Measurements from ENCODE around the gene ZNF546. TPM values are rescaled to one million over a fixed set of nuclear protein-coding genes. Genes with fewer than 3 reads are reported as not detected.

ZNF546 gene
- total RNA-seq, 2 experiments from 2014 or later = 2.3 to 9.3 TPM

- peaks cover 18% of the 10 kb centered on the region; the same call in 1 of the 2 replicates for H3K79me2 ChIP-seq (ENCODE audit: insufficient read depth, low read depth, low read length)
- H2AFZ ChIP-seq (ENCODE audit: low read length) = peak overlapping the region; percentile 68
- TF ChIP-seq EZH2phosphoT487 (IDR thresholded peaks at IDR 0.05; ENCODE audit: borderline replicate concordance, low read depth, low read length) = no peak
- no peak for TF ChIP-seq CTCF (conservative IDR thresholded peaks at IDR 0.05; ENCODE audit: low read length)
- BruUV-seq (replicated peaks) = TSS peak; percentile 93
- H3K4me3 ChIP-seq (ENCODE audit: low read depth, low read length, poor library complexity, severe bottlenecking) = peak overlapping the region; percentile 77
- no peaks in the 10 kb centered on the region for H4K20me1 ChIP-seq (ENCODE audit: insufficient read depth, low read length)
- no peaks in the 10 kb centered on the region for H3K9me2 ChIP-seq (ENCODE audit: insufficient read depth, low read length)
- H3K9me3 ChIP-seq (ENCODE audit: low read length) = peaks cover 28% of the 10 kb centered on the region; the same call in 1 of the 2 replicates
- peak; percentile 50 for DNase-seq (ENCODE audit: low spot score)
- intact Hi-C loops (cut with micrococcal nuclease; ENCODE audit: unreplicated experiment) = loop anchor here (1.0 kb wide), 1 partner anchor 25 kb away; the partner anchor contains the start of gene PSMC4
- POLR2A ChIA-PET = interaction anchor here (2.1 to 2.2 kb wide), 2 partner anchors 23 to 26 kb away, joined by 5 to 8 read pairs; no protein-coding TSS in a partner anchor
- peak overlapping the region; percentile 42 for H3K27ac ChIP-seq (ENCODE audit: low read depth, low read length, poor library complexity, severe bottlenecking)
- CTCF ChIA-PET (ENCODE audit: unreplicated experiment) = no interaction called here
- H3K4me2 ChIP-seq (ENCODE audit: low read length) = peak overlapping the region; percentile 73
- peaks cover 17% of the 10 kb centered on the region; the same call in 1 of the 2 replicates for H3K36me3 ChIP-seq (ENCODE audit: insufficient read depth, low read length)
- peaks cover 16% of the 10 kb centered on the region for H3K4me1 ChIP-seq (ENCODE audit: insufficient read depth, low read length, poor library complexity, severe bottlenecking)
Measured at GRCh38 chr19:39996218-39996810, 546 bp upstream of the ZNF546 start.

- Histone ChIP-seq H3K27ac (ENCODE audit: low read depth, low read length, poor library complexity, severe bottlenecking) (peak overlapping the region; percentile 42), H3K4me2 (ENCODE audit: low read length) (peak overlapping the region; percentile 73), H3K9me3 (ENCODE audit: low read length) (peaks cover 24% of the 10 kb centered on the region; the same call in 1 of the 2 replicates), H3K4me1 (ENCODE audit: insufficient read depth, low read length, poor library complexity, severe bottlenecking) (peaks cover 16% of the 10 kb centered on the region), H3K9me2 (ENCODE audit: insufficient read depth, low read length) (no peaks in the 10 kb centered on the region), H3K79me2 (ENCODE audit: insufficient read depth, low read depth, low read length) (peaks cover 18% of the 10 kb centered on the region; the same call in 1 of the 2 replicates), H2AFZ (ENCODE audit: low read length) (peak overlapping the region; percentile 68), H4K20me1 (ENCODE audit: insufficient read depth, low read length) (no peaks in the 10 kb centered on the region), H3K4me3 (ENCODE audit: low read depth, low read length, poor library complexity, severe bottlenecking) (peak overlapping the region; percentile 77), H3K36me3 (ENCODE audit: insufficient read depth, low read length) (peaks cover 17% of the 10 kb centered on the region; the same call in 1 of the 2 replicates)
- no peak for TF ChIP-seq CTCF (conservative IDR thresholded peaks at IDR 0.05; ENCODE audit: low read length)
- DNase-seq (ENCODE audit: low spot score) = no peak
- ChIA-PET CTCF (ENCODE audit: unreplicated experiment) (interaction anchor here (0.8 kb wide), 1 partner anchor 28 kb away, joined by 3 read pairs; no protein-coding TSS in a partner anchor), POLR2A (interaction anchor here (0.6 to 2.2 kb wide), 3 partner anchors 21 to 40 kb away, joined by 3 to 8 read pairs (median 5); no protein-coding TSS in a partner anchor)
- intact Hi-C loops (cut with micrococcal nuclease; ENCODE audit: unreplicated experiment) = no loop called here
- no TSS peak for BruUV-seq (replicated peaks)
Measured at GRCh38 chr19:39997638-39998216, 867 bp downstream of the ZNF546 start.

- no peak overlapping the region for H2AFZ ChIP-seq (ENCODE audit: low read length)
- H3K9me2 ChIP-seq (ENCODE audit: insufficient read depth, low read length) = no peaks in the 10 kb centered on the region
- peaks cover 16% of the 10 kb centered on the region for H3K4me1 ChIP-seq (ENCODE audit: insufficient read depth, low read length, poor library complexity, severe bottlenecking)
- peaks cover 17% of the 10 kb centered on the region; the same call in 1 of the 2 replicates for H3K9me3 ChIP-seq (ENCODE audit: low read length)
- BruUV-seq (replicated peaks) = no TSS peak
- H3K4me2 ChIP-seq (ENCODE audit: low read length) = no peak overlapping the region
- no peak for TF ChIP-seq EZH2phosphoT487 (IDR thresholded peaks at IDR 0.05; ENCODE audit: borderline replicate concordance, low read depth, low read length)
- POLR2A ChIA-PET = no interaction called here
- H4K20me1 ChIP-seq (ENCODE audit: insufficient read depth, low read length) = no peaks in the 10 kb centered on the region
- H3K79me2 ChIP-seq (ENCODE audit: insufficient read depth, low read depth, low read length) = peaks cover 18% of the 10 kb centered on the region; the same call in 1 of the 2 replicates
- H3K36me3 ChIP-seq (ENCODE audit: insufficient read depth, low read length) = peaks cover 14% of the 10 kb centered on the region; the same call in 1 of the 2 replicates
- no peak overlapping the region for H3K27ac ChIP-seq (ENCODE audit: low read depth, low read length, poor library complexity, severe bottlenecking)
- H3K4me3 ChIP-seq (ENCODE audit: low read depth, low read length, poor library complexity, severe bottlenecking) = no peak overlapping the region
- intact Hi-C loops (cut with micrococcal nuclease; ENCODE audit: unreplicated experiment) = no loop called here
- DNase-seq (ENCODE audit: low spot score) = no peak
- CTCF ChIA-PET (ENCODE audit: unreplicated experiment) = no interaction called here
Measured at GRCh38 chr19:39998501-39998900, 1.6 kb downstream of the ZNF546 start.
